Rectal smooth muscle tissue (tissue), 1 donor: ENCODE results near the gene SLC17A7.

Experiments used
- H3K27ac ChIP-seq: one replicate; pipeline ENCODE4 v1.7.0; 2013; ENCODE audit warnings: low read depth, low read length, inconsistent platforms
- H3K27me3 ChIP-seq: one replicate; pipeline ENCODE4 v1.7.0; 2013; ENCODE audit warnings: low read length; ENCODE audit not compliant: control insufficient read depth, insufficient read depth
- H3K36me3 ChIP-seq: one replicate; pipeline ENCODE4 v1.7.0; 2013; ENCODE audit warnings: low read length; ENCODE audit not compliant: control insufficient read depth, insufficient read depth
- H3K4me1 ChIP-seq: one replicate; pipeline ENCODE4 v1.7.0; 2013; ENCODE audit warnings: low read length; ENCODE audit not compliant: control insufficient read depth, insufficient read depth
- H3K4me3 ChIP-seq: one replicate; pipeline ENCODE4 v1.7.0; 2013; ENCODE audit warnings: low read length
- H3K9ac ChIP-seq: one replicate; pipeline ENCODE4 v1.7.0; 2013; ENCODE audit warnings: low read length

The SLC17A7 gene

GRCh38 chr19:49436381-49437017 lies 4.8 kb downstream of the SLC17A7 start:
- H3K27ac ChIP-seq: no peak overlapping the region
- no peaks in the 10 kb centered on the region for H3K36me3 ChIP-seq
- no peak overlapping the region for H3K9ac ChIP-seq
- H3K27me3 ChIP-seq: peaks cover 62% of the 10 kb centered on the region
- no peaks in the 10 kb centered on the region for H3K4me1 ChIP-seq
- no peak overlapping the region for H3K4me3 ChIP-seq

GRCh38 chr19:49435670-49436069 lies 5.7 kb downstream of the SLC17A7 start:
- Histone ChIP-seq H3K27ac (no peak overlapping the region), H3K27me3 (peaks cover 66% of the 10 kb centered on the region), H3K4me3 (no peak overlapping the region), H3K4me1 (no peaks in the 10 kb centered on the region), H3K9ac (no peak overlapping the region), H3K36me3 (no peaks in the 10 kb centered on the region)

GRCh38 chr19:49434907-49435583 lies 6.3 kb downstream of the SLC17A7 start:
- no peak overlapping the region for H3K27ac ChIP-seq

GRCh38 chr19:49433240-49433901 lies 8.0 kb downstream of the SLC17A7 start:
- H3K4me1 ChIP-seq: no peaks in the 10 kb centered on the region
- no peaks in the 10 kb centered on the region for H3K36me3 ChIP-seq
- H3K27ac ChIP-seq: no peak overlapping the region
- H3K9ac ChIP-seq: no peak overlapping the region
- peaks cover 65% of the 10 kb centered on the region for H3K27me3 ChIP-seq
- H3K4me3 ChIP-seq: no peak overlapping the region

More at GRCh38 chr19:49434907-49435583, 6.3 kb downstream of the SLC17A7 start:
- Histone ChIP-seq H3K27me3 (peaks cover 67% of the 10 kb centered on the region), H3K36me3 (no peaks in the 10 kb centered on the region), H3K4me1 (no peaks in the 10 kb centered on the region), H3K9ac (no peak overlapping the region), H3K4me3 (no peak overlapping the region)

- H3K27ac ChIP-seq: no peak overlapping the region
- H3K4me3 ChIP-seq: no peak overlapping the region
- H3K27me3 ChIP-seq: peaks cover 68% of the 10 kb centered on the region
- H3K4me1 ChIP-seq: no peaks in the 10 kb centered on the region
- H3K9ac ChIP-seq: no peak overlapping the region
- H3K36me3 ChIP-seq: no peaks in the 10 kb centered on the region
These were observed 8.9 kb downstream of the SLC17A7 start for GRCh38 chr19:49432141-49433073.

DNA sequence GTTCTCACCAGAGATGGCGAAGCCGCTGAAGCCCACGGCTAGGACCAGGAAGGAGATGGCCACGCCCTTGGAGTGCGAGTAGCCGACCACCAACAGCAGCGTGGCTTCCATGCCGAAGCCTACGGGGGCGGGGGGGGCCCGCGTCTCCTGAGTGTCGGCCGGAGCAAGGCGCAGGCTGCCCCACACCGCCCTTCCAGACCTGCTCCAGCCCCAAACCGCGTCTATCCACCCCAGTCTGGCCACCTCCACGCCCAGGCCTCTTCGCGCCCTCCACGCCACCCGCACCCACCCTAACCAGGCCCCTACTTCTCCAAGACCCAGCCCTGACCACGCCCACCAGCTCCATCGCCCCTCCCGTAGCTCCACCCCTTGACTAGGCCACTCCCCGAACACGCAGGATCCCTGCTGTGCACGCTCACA lies 10.0 kb downstream of the SLC17A7 start:
- H3K36me3 ChIP-seq: no peaks in the 10 kb centered on the region
- H3K4me3 ChIP-seq: no peak overlapping the region
- H3K4me1 ChIP-seq: no peaks in the 10 kb centered on the region
- no peak overlapping the region for H3K9ac ChIP-seq
- H3K27ac ChIP-seq: no peak overlapping the region
- H3K27me3 ChIP-seq: peaks cover 71% of the 10 kb centered on the region

GRCh38 chr19:49430678-49431329 lies 10.5 kb downstream of the SLC17A7 start:
- Histone ChIP-seq H3K27ac (no peak overlapping the region), H3K36me3 (no peaks in the 10 kb centered on the region), H3K4me1 (no peaks in the 10 kb centered on the region), H3K27me3 (peaks cover 73% of the 10 kb centered on the region), H3K9ac (no peak overlapping the region), H3K4me3 (no peak overlapping the region)

DNA sequence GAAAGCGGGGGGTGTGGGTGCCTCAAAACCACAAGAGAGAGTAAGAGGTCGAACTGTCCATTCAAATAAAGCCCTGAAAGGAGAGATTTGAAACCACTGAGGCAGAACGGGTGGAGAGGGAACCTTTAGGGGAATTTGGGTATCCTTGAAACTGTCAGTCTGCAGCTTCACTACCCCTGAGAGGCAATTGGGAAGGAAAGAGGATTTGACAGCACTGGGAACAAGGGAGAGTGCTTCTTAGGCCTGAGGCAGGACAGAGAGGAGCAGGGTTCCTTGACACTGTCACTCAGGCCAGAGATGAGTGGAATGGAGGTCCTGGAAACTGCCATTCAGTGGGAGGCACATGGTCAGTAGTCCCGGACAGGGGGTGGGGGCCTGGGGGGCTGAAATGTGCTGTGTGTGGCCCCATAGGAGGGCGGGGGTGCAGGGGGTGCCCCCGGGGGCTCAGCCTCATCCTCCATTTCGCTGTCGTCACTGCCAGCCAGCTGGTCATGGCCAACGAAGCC lies 11.1 kb downstream of the SLC17A7 start:
- H3K27ac ChIP-seq: no peak overlapping the region
- no peaks in the 10 kb centered on the region for H3K4me1 ChIP-seq
- H3K4me3 ChIP-seq: no peak overlapping the region
- H3K27me3 ChIP-seq: peaks cover 73% of the 10 kb centered on the region
- H3K36me3 ChIP-seq: no peaks in the 10 kb centered on the region
- no peak overlapping the region for H3K9ac ChIP-seq

- H3K9ac ChIP-seq: no peak overlapping the region
- H3K27me3 ChIP-seq: peaks cover 71% of the 10 kb centered on the region
- H3K27ac ChIP-seq: no peak overlapping the region
- H3K4me3 ChIP-seq: no peak overlapping the region
- no peaks in the 10 kb centered on the region for H3K36me3 ChIP-seq
- H3K4me1 ChIP-seq: no peaks in the 10 kb centered on the region
These were observed 12.5 kb downstream of the SLC17A7 start for GRCh38 chr19:49428547-49429451.

GRCh38 chr19:49427855-49428546 lies 13.3 kb downstream of the SLC17A7 start:
- Histone ChIP-seq H3K36me3 (no peaks in the 10 kb centered on the region), H3K9ac (no peak overlapping the region), H3K4me3 (no peak overlapping the region), H3K4me1 (no peaks in the 10 kb centered on the region), H3K27ac (no peak overlapping the region), H3K27me3 (peaks cover 72% of the 10 kb centered on the region)
